ENCODE measurements around the gene KAT2B.

Gene KAT2B

DNA sequence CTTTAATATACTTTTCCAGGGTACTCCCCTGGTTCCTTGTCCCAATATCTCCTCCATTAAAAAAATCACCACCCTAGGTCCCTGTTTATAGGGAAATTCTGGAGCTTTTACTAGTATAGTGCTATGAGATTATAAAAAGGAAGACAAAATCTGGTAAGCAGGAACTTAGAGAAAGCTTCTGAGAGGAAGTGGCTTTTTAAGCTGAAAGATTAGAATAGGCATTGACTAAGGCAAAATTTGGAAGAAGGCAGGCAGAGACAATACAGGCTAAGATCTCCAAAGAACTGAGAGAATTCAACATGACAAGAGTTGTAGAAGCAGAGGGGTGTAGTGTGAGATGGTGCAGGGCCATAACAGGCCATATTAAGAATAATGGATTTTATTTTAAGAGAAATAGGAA, 120.0 kb downstream of the KAT2B start:
- Histone ChIP-seq H3K4me3 (ENCODE audit: low read length) (no peak overlapping the region), H3K36me3 (ENCODE audit: insufficient read depth, low read length) (peaks cover 14% of the 10 kb centered on the region), H3K9ac (ENCODE audit: low read depth, low read length) (no peak overlapping the region), H3K4me2 (ENCODE audit: low read length) (no peak overlapping the region), H3K9me3 (replicated peaks; ENCODE audit: low read length) (no peaks in the 10 kb centered on the region), H3K4me1 (ENCODE audit: control insufficient read depth, insufficient read depth, low read length) (no peaks in the 10 kb centered on the region), H3K27me3 (ENCODE audit: control insufficient read depth, insufficient read depth, low read length) (no peaks in the 10 kb centered on the region)

DNA sequence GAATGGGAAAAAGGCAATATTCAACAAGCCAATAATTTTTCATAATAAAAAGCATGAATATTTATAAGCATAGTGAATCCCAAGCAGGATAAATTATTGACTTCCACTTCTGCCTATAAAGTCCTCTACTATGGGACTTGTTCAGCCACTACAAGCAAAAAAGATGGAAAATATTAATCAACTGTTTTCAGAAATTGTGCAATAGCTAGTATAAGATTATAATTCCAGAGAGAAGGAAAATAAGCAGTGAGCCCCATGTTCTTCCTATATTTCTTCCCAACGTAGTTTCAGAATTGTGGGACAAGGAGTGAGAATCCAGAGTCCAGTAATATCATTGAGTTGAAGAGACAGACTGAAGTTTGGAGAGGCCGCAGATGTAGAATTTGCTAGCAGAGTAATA, 121.5 kb downstream of the KAT2B start:
- Histone ChIP-seq H3K27me3 (ENCODE audit: control insufficient read depth, insufficient read depth, low read length) (no peaks in the 10 kb centered on the region), H3K9ac (ENCODE audit: low read depth, low read length) (no peak overlapping the region), H3K4me2 (ENCODE audit: low read length) (no peak overlapping the region), H3K36me3 (ENCODE audit: insufficient read depth, low read length) (peaks cover 14% of the 10 kb centered on the region), H3K9me3 (replicated peaks; ENCODE audit: low read length) (no peaks in the 10 kb centered on the region), H3K4me1 (ENCODE audit: control insufficient read depth, insufficient read depth, low read length) (no peaks in the 10 kb centered on the region), H3K4me3 (ENCODE audit: low read length) (no peak overlapping the region)

DNA sequence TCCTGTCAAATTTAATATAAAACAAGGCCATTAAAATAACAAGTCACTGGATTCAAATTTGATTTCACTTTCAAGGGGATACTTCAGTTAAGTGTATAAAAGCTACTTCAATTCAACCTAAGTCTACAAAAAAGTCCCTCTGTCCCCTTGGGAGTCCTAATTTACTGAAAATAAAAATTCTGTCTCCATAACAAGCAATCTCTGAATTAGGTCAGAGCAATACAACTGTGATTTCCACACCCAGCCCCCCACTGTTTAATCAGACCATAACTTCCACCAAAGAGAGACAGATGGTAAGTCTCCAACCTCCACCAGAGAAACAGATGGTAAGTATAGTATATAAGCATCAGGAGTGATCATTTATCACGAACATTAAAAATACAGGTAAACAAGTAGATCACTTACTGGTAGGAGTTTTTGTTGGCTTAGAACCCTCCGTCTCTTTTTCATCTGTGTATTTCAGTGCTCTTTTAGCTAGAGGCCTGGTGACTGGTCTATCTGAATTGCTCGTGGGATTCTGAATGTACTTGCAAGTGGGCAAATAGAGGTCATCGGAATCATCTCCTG, 133.7 kb downstream of the KAT2B start:
- H3K27me3 ChIP-seq (ENCODE audit: control insufficient read depth, insufficient read depth, low read length), result no peaks in the 10 kb centered on the region
- no peak overlapping the region for H3K4me3 ChIP-seq (ENCODE audit: low read length)
- H3K4me1 ChIP-seq (ENCODE audit: control insufficient read depth, insufficient read depth, low read length), result no peaks in the 10 kb centered on the region
- H3K36me3 ChIP-seq (ENCODE audit: insufficient read depth, low read length), result peaks cover 5% of the 10 kb centered on the region
- H3K4me2 ChIP-seq (ENCODE audit: low read length), result no peak overlapping the region
- no peak overlapping the region for H3K9ac ChIP-seq (ENCODE audit: low read depth, low read length)
- H3K9me3 ChIP-seq (replicated peaks; ENCODE audit: low read length), result no peaks in the 10 kb centered on the region

DNA sequence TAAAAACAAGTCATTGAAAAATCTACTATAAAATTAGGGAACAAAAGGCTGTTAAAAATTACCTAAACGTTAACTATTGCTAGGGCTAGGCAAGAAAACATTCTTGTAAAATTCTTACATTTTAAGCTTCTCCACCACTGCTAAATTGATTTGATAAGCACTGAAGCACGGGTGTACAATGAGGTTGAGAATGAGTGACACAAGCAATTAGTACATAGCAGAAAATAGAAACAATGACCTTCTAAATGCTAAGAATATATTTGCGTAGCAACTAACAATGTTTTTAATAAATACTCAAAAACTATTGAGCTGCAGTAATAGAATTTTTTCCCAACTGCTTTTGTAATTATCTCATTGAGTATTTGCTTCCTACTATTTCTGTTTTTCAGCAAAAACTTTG, 141.0 kb downstream of the KAT2B start:
- Histone ChIP-seq H3K4me2 (ENCODE audit: low read length) (no peak overlapping the region), H3K36me3 (ENCODE audit: insufficient read depth, low read length) (peaks cover 5% of the 10 kb centered on the region), H3K27me3 (ENCODE audit: control insufficient read depth, insufficient read depth, low read length) (no peaks in the 10 kb centered on the region), H3K4me1 (ENCODE audit: control insufficient read depth, insufficient read depth, low read length) (no peaks in the 10 kb centered on the region), H3K9ac (ENCODE audit: low read depth, low read length) (no peak overlapping the region), H3K4me3 (ENCODE audit: low read length) (no peak overlapping the region), H3K9me3 (replicated peaks; ENCODE audit: low read length) (no peaks in the 10 kb centered on the region)

DNA sequence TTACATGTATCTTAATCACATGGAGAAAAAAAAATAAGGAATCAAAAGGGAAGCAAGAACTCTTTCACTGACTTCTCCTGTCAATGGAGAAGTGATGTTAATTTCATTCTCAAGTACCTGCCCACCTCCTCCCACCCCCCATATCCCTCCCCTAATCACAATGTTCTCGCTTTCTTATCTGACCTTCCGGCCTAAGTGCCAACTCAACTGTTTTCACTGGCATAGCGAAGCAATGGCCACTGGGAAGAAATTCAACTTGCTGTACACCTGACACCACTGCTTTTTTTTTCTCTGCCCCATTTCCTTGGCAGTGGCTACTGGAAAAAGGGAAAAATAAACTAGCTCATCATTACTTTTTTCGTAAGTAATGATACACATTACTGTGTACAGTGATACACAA, 142.0 kb downstream of the KAT2B start:
- Histone ChIP-seq H3K9ac (ENCODE audit: low read depth, low read length) (no peak overlapping the region), H3K4me3 (ENCODE audit: low read length) (no peak overlapping the region)

DNA sequence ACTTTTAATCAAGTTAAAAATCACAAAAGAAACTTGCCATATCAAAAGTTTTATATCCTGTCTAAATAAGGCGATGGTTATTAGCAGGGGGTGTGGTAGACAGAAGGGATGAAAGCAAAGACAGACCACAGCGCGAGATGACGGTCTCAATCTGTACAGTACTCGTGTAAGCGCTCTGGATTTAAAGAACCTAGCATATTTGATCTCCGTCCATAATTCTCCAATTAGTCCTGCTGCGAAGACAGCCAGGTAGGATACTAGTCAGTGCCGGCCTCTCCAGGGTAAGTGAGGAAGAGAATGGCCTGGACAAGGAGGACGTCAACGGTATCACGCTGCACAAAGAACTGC, 145.1 kb downstream of the KAT2B start:
- peak overlapping the region; percentile 93 for H3K9ac ChIP-seq (ENCODE audit: low read depth, low read length)
- no peaks in the 10 kb centered on the region for H3K36me3 ChIP-seq (ENCODE audit: insufficient read depth, low read length)
- no peaks in the 10 kb centered on the region for H3K27me3 ChIP-seq (ENCODE audit: control insufficient read depth, insufficient read depth, low read length)
- H3K9me3 ChIP-seq (replicated peaks; ENCODE audit: low read length), result no peaks in the 10 kb centered on the region
- peaks cover 6% of the 10 kb centered on the region for H3K4me1 ChIP-seq (ENCODE audit: control insufficient read depth, insufficient read depth, low read length)
- peak overlapping the region; percentile 89 for H3K4me2 ChIP-seq (ENCODE audit: low read length)
- peak overlapping the region; percentile 87 for H3K4me3 ChIP-seq (ENCODE audit: low read length)

More for the DNA sequence above, 142.0 kb downstream of the KAT2B start:
- no peaks in the 10 kb centered on the region for H3K9me3 ChIP-seq (replicated peaks; ENCODE audit: low read length)
- no peak overlapping the region for H3K4me2 ChIP-seq (ENCODE audit: low read length)
- H3K27me3 ChIP-seq (ENCODE audit: control insufficient read depth, insufficient read depth, low read length), result no peaks in the 10 kb centered on the region
- H3K36me3 ChIP-seq (ENCODE audit: insufficient read depth, low read length), result peaks cover 5% of the 10 kb centered on the region
- H3K4me1 ChIP-seq (ENCODE audit: control insufficient read depth, insufficient read depth, low read length), result peaks cover 3% of the 10 kb centered on the region

DNA sequence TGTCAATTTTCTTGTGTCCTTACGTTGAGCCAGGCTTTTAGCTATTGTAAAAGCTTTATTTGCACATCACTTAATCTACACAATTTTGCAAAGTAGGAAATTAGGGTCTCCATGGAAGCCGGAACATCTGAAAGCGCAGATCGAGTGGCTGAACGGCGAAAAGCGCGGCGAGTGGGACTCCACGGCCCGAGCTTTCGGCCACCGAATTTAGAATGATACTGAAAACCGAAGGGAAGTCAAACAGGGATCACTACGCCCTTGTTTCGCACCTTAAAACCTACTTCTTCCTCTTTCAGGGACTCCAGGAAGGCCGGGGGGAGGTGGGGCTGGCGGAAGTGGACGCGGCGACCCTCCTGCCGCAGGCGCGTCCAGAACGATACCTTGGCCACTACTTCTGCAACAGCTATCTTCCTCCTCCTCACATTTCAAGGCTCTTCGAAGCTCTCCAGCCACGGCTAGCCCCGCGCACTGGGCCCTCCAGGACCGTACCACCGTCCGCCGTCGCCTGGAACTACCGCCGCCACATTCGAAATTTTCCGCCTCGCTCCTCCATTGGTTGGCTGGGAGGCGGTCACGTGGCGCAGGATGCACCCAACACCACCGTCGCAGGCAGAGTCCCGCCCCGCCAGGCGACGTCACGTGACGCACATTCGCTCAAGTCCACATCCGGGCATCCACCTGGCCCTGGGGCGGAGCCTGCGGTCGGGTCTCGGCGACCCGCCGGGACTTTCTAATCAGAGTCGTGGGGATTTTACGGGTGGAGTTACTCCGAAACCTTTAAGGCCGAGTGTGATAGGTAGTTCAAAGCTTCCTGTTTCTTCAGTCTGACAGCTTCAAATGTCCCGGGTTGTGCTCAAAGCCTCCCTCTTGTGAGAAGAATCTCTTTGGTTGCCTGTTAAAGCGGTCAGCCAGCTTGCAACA, 145.7 kb downstream of the KAT2B start, which contains the start of gene SGO1:
SGO1 (minus strand) TSS at position 528 of the 921 bp plus-strand sequence. CDS start 2,179 bp downstream, outside the sequence.
- Histone ChIP-seq H3K36me3 (ENCODE audit: insufficient read depth, low read length) (no peaks in the 10 kb centered on the region), H3K9ac (ENCODE audit: low read depth, low read length) (peak within 1 kb of the TSS; percentile 93), H3K27me3 (ENCODE audit: control insufficient read depth, insufficient read depth, low read length) (no peaks in the 10 kb centered on the region), H3K4me2 (ENCODE audit: low read length) (peak within 1 kb of the TSS; percentile 89), H3K9me3 (replicated peaks; ENCODE audit: low read length) (no peaks in the 10 kb centered on the region), H3K4me1 (ENCODE audit: control insufficient read depth, insufficient read depth, low read length) (peaks cover 6% of the 10 kb centered on the region), H3K4me3 (ENCODE audit: low read length) (peak within 1 kb of the TSS; percentile 87)

DNA sequence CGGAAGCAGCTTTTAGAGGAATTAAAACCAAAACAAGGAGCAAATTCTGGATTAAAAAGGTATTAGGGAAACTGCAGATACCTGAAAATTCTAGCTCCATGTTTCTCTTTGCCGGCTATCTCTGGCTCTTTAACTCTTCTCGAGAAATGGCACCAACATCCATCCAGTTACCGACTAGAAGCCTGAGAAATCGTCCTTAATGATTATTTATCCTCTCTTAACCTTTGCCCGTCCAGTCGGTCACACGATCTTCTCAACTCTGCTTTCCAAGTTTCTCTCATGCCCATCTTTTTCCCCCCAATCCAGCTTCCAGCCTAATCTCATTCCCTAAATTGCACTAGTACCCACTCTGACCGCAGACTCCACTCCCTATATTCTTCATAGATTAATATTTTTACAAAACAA, 146.4 kb downstream of the KAT2B start:
- Histone ChIP-seq H3K36me3 (ENCODE audit: insufficient read depth, low read length) (no peaks in the 10 kb centered on the region), H3K27me3 (ENCODE audit: control insufficient read depth, insufficient read depth, low read length) (no peaks in the 10 kb centered on the region), H3K4me3 (ENCODE audit: low read length) (peak overlapping the region; percentile 87), H3K9me3 (replicated peaks; ENCODE audit: low read length) (no peaks in the 10 kb centered on the region), H3K4me1 (ENCODE audit: control insufficient read depth, insufficient read depth, low read length) (peaks cover 6% of the 10 kb centered on the region), H3K9ac (ENCODE audit: low read depth, low read length) (peak overlapping the region; percentile 93), H3K4me2 (ENCODE audit: low read length) (peak overlapping the region; percentile 84)

DNA sequence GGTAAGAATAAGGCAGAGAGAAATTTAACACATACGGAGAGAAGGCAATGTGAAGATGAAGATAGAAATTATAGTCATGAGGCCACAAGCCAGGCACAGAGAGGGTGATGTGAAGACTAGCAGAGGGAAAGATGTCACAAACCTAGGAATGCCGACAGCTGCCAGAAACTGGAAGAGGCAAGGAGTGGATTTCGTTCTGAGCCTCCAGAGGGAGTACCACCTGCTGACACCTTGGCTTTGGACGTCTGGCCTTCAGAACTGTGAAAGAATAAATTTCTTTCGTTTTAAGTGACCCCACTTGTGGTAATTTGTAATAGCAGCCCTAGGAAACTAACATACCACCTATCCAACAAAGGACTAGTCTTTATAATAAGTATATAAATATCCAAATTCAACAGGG, 150.7 kb downstream of the KAT2B start:
- no peaks in the 10 kb centered on the region for H3K9me3 ChIP-seq (replicated peaks; ENCODE audit: low read length)
- H3K9ac ChIP-seq (ENCODE audit: low read depth, low read length), result no peak overlapping the region
- no peak overlapping the region for H3K4me3 ChIP-seq (ENCODE audit: low read length)
- no peaks in the 10 kb centered on the region for H3K36me3 ChIP-seq (ENCODE audit: insufficient read depth, low read length)
- no peak overlapping the region for H3K4me2 ChIP-seq (ENCODE audit: low read length)
- H3K27me3 ChIP-seq (ENCODE audit: control insufficient read depth, insufficient read depth, low read length), result no peaks in the 10 kb centered on the region
- peaks cover 6% of the 10 kb centered on the region for H3K4me1 ChIP-seq (ENCODE audit: control insufficient read depth, insufficient read depth, low read length)

DNA sequence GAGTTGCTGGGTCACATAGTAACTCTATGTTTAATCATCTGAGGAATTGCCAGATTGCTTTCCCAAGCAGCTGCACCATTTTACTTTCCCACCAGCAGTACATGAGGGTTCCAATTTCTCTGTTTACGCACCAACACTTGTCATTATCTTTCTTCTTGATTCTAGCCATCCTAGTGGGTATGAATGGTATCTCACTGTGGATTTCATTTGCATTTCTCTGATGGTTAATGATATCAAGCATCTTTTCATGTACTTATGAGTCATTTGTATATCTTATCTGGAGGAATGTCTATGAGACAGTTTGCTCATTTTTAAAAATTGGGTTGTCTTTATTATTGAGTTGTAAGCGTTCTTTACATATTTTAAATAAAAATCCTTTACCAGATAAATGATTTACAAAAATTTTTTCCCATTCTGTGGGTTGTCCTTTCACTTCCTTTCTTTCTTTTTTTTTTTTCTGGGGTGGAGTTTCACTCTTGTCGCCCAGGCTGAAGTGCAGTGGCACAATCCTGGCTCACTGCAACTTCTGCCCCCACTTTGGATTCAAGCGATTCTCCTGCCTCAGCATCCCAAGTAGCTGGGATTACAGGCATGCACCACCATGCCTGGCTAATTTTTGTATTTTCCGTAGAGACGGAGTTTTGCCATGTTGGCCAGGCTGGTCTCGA, 154.7 kb downstream of the KAT2B start:
- no peak overlapping the region for H3K4me2 ChIP-seq (ENCODE audit: low read length)
- no peaks in the 10 kb centered on the region for H3K27me3 ChIP-seq (ENCODE audit: control insufficient read depth, insufficient read depth, low read length)
- no peak overlapping the region for H3K9ac ChIP-seq (ENCODE audit: low read depth, low read length)
- H3K9me3 ChIP-seq (replicated peaks; ENCODE audit: low read length), result no peaks in the 10 kb centered on the region
- H3K36me3 ChIP-seq (ENCODE audit: insufficient read depth, low read length), result no peaks in the 10 kb centered on the region
- H3K4me3 ChIP-seq (ENCODE audit: low read length), result no peak overlapping the region
- no peaks in the 10 kb centered on the region for H3K4me1 ChIP-seq (ENCODE audit: control insufficient read depth, insufficient read depth, low read length)

DNA sequence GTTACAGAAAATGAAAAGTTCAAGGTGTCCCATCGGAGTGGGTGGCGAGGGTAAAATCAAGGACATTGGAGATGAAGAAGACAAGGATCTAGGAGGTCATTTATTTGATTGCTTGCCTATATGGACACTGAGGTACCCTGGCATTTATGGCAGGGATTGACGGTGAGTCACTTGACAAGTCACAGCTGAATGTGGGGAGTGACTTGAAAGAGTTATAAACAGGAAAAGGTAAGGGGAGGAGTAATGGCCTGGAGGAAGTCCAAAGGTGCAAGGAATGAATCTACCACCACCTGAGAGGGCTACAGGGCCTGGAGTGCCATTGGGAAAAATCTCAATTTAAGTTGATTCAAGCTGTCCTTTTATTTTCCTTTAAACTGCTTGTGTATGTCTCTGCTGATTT, 157.5 kb downstream of the KAT2B start:
- Histone ChIP-seq H3K9me3 (replicated peaks; ENCODE audit: low read length) (no peaks in the 10 kb centered on the region), H3K36me3 (ENCODE audit: insufficient read depth, low read length) (no peaks in the 10 kb centered on the region), H3K27me3 (ENCODE audit: control insufficient read depth, insufficient read depth, low read length) (no peaks in the 10 kb centered on the region), H3K4me3 (ENCODE audit: low read length) (no peak overlapping the region), H3K4me1 (ENCODE audit: control insufficient read depth, insufficient read depth, low read length) (no peaks in the 10 kb centered on the region), H3K9ac (ENCODE audit: low read depth, low read length) (no peak overlapping the region), H3K4me2 (ENCODE audit: low read length) (no peak overlapping the region)

Data from skeletal muscle satellite cell (primary cell).